GM12892 (cell line): ENCODE data around the gene PSMA2.

Source experiments
- DNase-seq: peaks from one replicate; pipeline ENCODE4 v3.0.0; 2011; ENCODE audit not compliant: insufficient read length
- FAIRE-seq: peaks from 2 replicates; lab custom pipeline; 2011; peaks lifted over from hg19 to GRCh38; lab: Jason Lieb, UNC
- POLR2A ChIP-seq: IDR thresholded peaks from 2 replicates; pipeline ENCODE4 v1.6.1; 2011; ENCODE audit warnings: low read depth, low read length, control low read depth
- POLR2AphosphoS5 ChIP-seq: IDR thresholded peaks from 2 replicates; pipeline ENCODE4 v1.6.1; 2011; ENCODE audit warnings: low read depth, low read length, control low read depth
- TAF1 ChIP-seq: IDR thresholded peaks from 2 replicates; pipeline ENCODE4 v1.6.1; 2011; ENCODE audit warnings: low read depth, mild to moderate bottlenecking, control low read depth, low read length, borderline replicate concordance

Gene PSMA2

DNA sequence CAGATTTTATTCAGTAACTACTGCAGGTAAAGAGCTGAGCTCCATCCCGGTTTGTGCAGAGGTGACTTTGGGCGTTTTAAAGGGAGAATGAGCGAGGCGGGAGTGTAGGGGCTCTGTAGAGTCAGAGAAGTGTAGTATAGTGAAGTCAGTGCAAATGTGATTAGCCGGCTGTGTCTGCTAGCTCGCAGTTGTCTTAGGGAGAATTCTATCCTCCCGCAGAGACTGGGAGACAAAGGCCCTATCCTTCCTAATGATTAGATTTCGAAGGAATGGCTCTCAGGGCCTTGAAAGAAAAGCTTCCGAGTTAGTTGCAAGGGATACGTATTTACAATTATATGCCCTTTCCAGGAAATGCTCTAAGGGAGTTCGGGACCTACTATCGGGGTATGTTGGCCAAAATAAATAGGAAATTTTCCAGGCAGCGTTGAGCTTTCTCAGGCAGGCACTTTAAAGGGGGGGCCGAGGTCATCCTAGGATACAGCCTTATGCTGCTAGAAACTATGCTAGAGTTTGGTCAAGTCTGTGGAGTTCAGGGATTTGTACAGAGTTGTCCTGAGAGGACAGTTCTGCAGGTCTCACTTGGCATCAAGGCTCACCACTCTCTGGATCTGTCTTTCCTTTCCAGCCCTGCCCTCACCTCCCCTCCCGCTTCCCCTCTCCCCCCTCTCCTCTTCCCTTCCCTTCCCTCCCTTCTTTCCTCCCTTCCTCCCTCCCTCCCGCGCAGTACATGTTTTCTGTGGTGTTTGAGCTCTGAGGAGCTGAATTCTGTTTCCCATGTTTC, 1.0 kb upstream of the PSMA2 start:
- TF ChIP-seq POLR2AphosphoS5: no peak
- no peak for TF ChIP-seq TAF1
- TF ChIP-seq POLR2A: no peak
- FAIRE-seq (no peak), DNase-seq (no peak)

DNA sequence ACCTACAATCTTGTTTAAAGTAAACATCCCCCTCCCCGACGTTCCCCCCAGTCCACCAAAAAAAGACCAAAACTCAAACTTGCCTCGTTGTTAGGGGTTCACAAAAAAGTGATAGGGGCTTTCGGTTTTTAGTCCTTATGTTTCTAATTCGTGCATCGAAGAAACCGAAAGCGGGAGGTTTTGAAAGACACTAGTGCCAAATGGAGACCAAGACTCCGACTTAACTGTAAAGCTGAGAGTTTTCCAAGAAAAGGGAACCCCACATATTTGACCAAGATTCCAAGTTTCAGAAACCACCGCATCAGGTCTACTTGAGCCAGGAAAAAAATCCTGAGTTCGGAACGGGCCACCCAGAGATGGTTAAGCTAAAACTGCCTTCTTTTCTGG, 534 bp downstream of the PSMA2 start:
- TF ChIP-seq POLR2A: no peak
- peak; percentile 65 for FAIRE-seq

DNA sequence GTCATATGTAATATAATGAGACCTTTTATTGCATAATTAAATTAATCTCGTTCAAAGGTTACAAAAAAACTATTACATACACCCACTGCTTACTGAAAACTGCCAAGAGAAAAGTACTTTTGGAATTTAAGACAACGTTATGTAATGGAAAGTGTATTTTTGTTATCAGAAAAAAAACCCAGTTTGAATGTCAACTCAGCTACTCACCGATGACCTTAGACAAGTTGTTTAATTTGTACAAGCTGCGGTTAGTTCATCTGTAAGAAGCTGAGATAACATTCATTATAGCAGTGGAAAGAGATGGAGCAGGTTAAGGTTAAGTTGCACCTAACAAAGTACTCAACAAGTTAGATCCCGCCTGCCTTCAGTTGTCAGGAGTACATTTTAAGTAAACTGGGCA, 1.1 kb downstream of the PSMA2 start:
- FAIRE-seq (peak; percentile 5), DNase-seq (no peak)
- TF ChIP-seq TAF1 (no peak), POLR2A (no peak), POLR2AphosphoS5 (no peak)

More for the DNA sequence above, 534 bp downstream of the PSMA2 start:
- no peak for DNase-seq

DNA sequence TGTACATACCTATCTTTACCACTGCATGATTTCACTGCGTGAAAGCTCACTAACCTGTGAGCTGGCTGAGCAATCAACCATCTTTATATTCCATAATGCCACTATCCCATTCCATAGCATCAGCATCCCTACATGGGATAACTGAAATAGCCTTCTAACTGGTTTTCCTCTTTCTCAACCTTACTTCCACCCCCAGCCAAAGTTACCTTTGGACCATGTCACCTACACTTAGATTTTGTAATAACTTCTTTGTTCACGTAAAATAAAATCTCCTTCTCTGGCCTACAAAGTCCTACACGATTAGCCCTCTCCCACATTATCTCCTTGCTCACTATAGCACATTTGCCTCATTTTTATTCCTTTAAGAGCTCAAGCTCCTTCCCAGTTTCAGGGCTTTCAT, 2.5 kb downstream of the PSMA2 start:
- FAIRE-seq (no peak), DNase-seq (no peak)
- TF ChIP-seq POLR2AphosphoS5 (no peak), POLR2A (no peak), TAF1 (no peak)

DNA sequence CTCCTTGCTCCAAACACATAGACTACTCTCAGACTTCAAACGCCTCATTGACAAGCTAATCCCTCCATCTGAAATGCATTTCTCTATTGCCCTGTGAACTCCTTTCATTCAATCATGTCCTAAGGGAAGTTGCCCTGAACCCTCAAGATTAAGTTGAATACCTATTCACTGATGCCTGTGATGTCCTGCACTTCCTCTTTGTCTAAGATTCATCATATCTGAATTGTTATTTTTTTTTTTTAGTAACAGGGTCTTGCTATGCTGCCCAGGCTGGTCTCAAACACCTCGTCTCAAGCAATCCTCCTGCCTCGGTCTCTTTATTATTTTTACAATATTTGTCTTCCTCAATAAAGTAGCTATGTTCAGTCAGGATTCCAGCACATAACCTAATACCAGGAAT, 3.2 kb downstream of the PSMA2 start:
- FAIRE-seq: no peak
- no peak for DNase-seq
- TF ChIP-seq POLR2A (no peak), TAF1 (no peak), POLR2AphosphoS5 (no peak)

DNA sequence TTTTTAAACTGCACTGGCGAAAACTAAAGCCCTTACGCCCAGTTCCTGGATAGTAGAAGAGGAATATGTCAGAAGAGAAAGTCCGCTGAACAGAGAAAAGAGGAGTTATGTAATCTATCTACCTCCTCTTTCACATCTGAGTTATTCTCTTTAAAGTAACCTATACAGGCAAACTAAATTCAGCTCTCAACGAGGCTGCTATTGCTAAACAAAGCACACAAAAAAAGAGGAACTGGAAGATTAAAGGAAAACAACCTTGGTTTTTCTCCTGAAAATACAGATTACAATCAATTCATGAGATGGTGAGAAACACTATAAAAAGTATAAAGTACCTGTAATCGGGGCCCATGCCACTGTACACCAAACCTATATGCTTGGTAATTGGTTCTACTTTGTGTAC, 5.8 kb downstream of the PSMA2 start:
- DNase-seq: no peak
- no peak for FAIRE-seq
- TF ChIP-seq TAF1 (no peak), POLR2A (no peak), POLR2AphosphoS5 (no peak)

DNA sequence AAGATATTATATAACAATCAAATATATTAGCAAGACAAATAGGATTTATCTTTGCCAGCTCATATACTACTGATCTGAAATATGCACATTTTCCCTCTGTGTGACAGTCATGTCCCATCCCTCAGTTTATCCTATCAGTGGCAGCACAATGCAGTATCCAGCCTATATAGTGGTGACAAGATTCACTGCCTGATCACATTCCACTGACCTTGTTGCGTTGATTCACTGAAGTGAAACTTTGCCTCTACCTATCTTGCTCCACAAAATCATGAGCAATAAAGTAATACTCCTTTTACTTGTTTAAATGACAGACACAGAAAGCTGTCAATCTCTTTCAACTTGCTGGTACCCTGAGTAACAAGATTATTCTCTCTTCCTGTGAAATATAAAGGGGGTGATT, 6.3 kb downstream of the PSMA2 start:
- DNase-seq (no peak), FAIRE-seq (peak; percentile 9)
- TF ChIP-seq TAF1: no peak
- no peak for TF ChIP-seq POLR2AphosphoS5
- TF ChIP-seq POLR2A: no peak

DNA sequence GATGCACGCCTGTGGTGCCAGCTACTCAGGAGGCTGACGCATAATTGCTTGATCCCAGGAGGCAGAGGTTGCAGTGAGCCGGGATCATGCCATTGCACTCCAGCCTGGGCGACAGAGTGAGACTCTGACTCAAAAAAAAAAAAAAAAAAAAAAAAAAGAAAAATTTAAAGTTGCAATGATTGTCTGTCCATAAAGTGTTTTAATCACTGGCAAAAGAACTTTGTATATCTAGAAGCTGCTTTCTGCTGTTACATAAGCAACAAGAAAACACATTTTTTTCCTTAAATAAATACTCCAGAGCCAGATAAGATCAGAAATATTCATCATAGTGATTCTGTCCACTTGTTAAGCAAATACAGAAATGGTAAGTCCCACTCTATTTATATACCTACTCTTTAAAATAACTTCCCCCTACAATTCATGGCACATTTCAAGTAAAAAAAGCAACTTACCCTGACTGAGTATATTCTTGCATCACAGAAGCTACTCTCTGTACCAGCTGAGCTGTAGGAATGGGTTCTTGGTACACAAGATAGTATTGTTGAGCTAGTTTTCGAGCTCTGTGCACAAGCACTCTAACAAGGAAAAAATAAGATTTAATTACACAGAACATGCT, 7.6 kb downstream of the PSMA2 start:
- no peak for TF ChIP-seq POLR2A
- TF ChIP-seq TAF1: no peak
- no peak for TF ChIP-seq POLR2AphosphoS5
- DNase-seq (no peak), FAIRE-seq (no peak)

DNA sequence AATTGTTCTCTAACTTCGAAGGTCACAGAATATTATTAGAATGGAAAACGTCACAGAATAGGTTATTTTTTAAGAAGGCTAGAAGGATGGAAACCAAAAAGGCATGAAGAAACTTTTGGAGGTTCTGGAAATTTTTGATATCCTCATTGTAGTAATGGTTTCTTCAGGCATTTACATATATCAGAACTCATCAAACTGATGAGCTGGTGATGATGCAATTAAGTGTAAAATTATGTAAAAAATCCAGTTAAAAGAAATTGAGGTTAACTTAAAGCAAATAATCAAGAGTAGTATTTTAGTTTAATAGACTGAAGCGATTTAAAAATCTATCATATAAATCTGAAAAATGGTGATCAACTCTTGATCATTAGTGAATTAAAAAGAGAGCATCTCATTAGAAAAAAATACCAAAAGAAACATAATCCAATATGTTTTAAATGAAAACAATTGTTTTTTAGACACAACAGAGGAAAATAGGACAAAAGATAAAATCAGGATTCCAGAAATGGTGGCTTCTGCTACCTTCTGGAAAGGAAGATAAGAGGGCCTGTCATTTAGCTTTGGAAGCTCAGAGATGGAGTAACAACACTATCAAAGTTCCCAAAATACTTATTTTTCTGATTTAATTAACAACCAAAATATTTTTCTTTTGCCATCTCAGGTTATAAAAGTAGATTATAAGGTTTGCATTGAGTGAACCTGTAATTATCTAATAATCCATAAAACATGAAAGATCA, 9.8 kb downstream of the PSMA2 start:
- FAIRE-seq: no peak
- no peak for DNase-seq
- TF ChIP-seq POLR2AphosphoS5 (no peak), POLR2A (no peak), TAF1 (no peak)

DNA sequence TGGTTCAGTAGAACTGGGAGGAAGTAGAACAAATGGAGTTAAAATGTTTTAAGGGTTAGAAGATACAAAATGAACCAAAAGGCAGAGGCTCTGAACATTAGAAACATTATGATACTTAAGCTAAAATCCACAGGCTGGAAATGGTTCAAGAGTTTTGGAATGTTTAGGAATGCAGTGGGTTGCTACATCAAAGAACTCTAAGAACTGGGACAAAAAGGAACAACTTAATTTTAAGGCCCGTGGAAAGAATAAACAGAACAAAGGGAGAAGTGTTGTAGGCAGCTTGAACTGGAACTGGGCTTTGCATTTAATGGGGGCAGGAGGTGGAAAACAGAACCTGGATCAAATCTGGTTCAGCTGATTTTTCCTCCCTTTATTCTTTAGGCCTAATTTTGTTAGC, 16.6 kb downstream of the PSMA2 start:
- no peak for FAIRE-seq
- no peak for DNase-seq
- no peak for TF ChIP-seq POLR2A
- no peak; the same call in 1 of the 2 replicates for TF ChIP-seq POLR2AphosphoS5

DNA sequence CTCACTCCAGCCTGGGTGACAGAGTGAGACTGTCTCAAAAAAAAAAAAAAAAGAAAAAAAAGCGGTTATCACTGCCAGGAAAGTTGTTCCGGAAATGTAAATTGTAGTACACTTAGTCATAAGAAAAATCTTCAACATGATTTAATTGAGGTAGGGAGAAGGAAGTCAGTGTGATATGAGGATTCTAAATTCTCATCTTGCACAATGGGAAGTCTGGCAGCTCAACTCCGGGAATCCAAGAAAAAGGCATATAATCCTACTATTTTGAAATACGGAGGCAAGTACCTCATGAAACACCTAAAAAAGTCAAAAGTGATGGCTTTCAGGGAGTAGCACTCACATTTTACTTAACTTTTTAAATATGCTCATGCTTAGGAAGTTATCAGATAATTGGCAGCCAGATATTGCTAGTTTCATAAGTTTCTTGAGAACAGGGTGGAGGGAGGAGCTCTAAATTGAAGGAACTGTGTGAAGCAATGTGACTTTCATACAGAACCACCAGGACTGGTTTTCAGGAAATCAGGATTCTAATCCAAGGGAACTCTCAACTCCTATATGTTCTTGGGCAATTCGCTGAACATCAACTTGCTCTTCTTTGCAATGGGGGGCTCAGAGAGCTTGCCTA, 17.4 kb downstream of the PSMA2 start:
- no peak for TF ChIP-seq POLR2A
- no peak for TF ChIP-seq POLR2AphosphoS5
- TF ChIP-seq TAF1: no peak
- DNase-seq (no peak), FAIRE-seq (no peak)
